Fibroblast of the conjunctiva (primary cell): ENCODE data around the gene QARS1.

Experiments
- DNase-seq: peaks from one replicate; pipeline ENCODE4 v3.0.0-alpha.2; 2010; ENCODE audit warnings: low read depth

The QARS1 gene

GRCh38 chr3:49120438-49121131 is 16.0 kb upstream of the QARS1 start, which contains the start of gene USP19:
TSS of gene USP19 (minus strand) at chr3:49120823. CDS start at chr3:49119145, 1,678 bp downstream.
- DNase-seq, result peak; percentile 81

- DNase-seq, result no peak
Observed at GRCh38 chr3:49120096-49120437, 15.5 kb upstream of the QARS1 start.

- no peak for DNase-seq
Observed at GRCh38 chr3:49119439-49119838, 14.9 kb upstream of the QARS1 start.

GRCh38 chr3:49119036-49119435 is 14.5 kb upstream of the QARS1 start:
- DNase-seq, result no peak

- no peak for DNase-seq
Observed at GRCh38 chr3:49112262-49112661, 7.7 kb upstream of the QARS1 start.

- DNase-seq, result no peak
Observed at GRCh38 chr3:49111347-49111746, 6.8 kb upstream of the QARS1 start.

GRCh38 chr3:49110780-49111179 is 6.2 kb upstream of the QARS1 start:
- DNase-seq, result no peak

DNA sequence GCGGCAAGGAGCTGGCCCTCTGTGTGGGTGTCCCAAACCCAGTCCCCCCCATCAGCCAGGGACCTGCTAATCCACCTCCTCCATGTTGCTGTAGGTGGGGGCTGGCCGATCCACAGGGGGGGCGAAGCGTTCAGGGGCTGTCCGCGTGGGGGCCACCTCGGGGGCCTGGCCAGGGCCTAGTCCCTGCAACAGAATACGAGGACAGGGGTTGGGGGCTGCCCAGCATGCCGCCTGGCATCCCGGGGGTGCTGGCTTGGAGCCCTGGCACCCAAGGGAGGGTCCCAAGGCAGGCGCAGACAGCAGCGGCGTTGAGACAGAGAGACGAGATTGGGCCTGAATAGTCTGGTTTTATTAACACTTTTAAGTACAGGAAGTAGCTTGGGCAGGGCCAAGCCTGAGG is 3.8 kb upstream of the QARS1 start:
- DNase-seq, result no peak

- no peak for DNase-seq
Observed at GRCh38 chr3:49104052-49104426, 518 bp downstream of the QARS1 start.

GRCh38 chr3:49100046-49100615 is 4.4 kb downstream of the QARS1 start:
- no peak for DNase-seq

- DNase-seq, result no peak
Observed at GRCh38 chr3:49098910-49099630, 5.5 kb downstream of the QARS1 start.

DNA sequence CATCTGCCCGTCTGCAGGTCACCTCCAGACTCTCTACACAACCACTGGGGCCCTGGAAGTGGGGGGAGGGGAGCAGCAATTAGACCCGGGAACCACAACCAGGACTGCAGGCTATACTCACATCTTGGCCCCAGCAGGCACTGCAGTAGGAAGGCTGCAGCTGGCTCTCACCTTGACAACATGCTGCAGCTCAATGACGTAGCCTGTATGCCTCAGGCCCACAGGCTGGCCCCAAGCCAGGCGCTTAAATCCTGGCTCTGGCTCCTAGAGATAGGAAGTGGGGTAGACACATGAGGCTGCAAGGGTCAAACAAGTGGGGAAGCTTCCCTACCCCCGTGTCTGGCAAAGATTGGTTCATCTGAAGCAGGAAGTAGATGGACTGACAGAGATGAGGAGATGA is 6.1 kb downstream of the QARS1 start:
- no peak for DNase-seq

DNA sequence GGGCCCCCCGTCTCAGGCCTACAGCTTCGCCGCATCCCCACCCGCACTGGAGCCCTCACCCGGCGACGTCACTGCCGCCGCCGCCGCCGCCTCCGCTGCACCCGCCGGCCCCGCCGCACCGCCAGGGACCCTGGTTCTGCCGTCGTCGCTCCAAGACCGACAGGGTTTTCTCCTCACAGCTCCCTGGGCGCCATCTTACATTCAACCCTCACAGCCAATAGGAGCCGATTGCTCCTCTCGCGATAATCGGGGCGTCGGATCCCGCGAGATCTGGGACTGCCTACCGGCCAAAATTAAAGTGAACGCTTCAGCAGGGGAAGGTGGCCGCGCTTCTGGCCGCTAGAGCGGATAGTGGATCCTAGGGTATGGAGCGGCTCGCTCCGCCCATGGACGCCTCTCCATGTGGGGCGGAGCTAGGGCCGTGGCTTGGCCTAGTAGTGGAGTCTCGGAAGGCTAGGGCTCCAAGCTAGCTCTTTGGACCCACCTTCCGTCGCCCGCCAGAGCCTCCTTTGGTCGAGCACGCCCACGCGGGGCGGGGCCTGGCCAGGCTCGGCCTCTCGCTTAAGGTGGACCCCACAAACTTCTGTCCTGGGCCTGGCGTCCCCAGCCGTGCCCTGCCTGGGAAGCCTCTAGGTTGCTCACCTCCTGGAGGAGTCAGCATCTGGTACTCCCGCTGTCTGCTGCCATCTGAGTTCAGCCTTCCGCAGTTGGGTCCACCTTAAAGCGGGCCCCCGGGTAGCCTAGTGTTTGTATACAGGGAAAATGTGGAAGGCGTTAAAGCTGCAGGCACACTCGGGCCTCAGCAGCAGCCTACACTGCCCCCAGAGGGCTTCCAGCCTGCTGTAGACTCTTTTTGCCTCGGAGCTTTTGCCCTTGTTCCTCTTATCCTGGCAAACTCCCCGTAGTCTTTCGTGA is 10.4 kb downstream of the QARS1 start, which contains the start of gene QRICH1:
Gene QRICH1, minus strand, starts transcription at position 219 of the 915 bp plus-strand sequence. CDS start 17,054 bp downstream, outside the sequence.
- DNase-seq, result peak; percentile 97

DNA sequence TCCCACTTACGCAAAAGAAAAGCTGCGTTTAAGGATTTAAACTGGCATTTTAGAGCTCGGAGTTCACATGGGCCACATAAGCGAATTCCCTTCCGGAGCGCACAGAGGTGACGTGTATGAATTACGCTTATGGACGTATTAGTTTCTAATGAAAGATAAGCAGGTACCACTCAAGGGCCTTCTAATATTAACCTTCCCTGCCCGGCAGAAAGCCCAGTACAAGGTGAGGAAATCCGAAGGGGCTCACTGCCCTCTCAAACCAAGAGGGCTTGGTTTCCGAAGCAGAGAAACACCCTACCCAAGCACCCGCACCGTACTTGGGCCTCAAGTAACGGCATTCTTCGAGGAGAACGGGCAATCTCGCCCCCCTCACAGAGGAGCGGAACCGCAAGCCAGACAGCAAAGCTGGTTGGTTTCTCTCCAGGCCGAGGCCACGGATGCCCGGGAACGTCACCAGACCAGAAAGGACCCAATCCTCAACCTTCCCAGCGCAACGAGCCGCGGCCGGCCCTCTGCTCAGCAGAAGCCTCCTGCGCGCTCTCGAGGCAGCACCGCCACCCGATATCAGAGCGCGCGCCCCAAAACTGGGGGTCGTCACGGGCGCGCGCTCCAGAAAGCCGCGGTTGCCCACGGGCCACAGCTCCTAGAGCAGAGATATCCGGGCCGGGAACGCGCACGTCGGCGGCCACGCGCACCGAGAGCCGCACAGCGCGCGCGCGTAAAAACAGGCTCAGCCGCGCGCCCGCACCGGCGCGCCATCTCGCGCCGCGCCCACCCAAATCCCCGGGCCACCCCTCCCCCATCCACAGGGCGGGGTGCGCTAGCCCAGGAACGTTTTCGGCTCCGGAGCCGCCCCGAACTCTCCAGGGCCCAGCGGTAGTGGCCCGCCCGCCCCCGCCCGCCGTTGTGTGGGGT is 11.4 kb downstream of the QARS1 start:
- DNase-seq, result peak; percentile 55

- no peak for DNase-seq
Observed at GRCh38 chr3:49081429-49081828, 23.1 kb downstream of the QARS1 start.

- no peak for DNase-seq
Observed at GRCh38 chr3:49079270-49079669, 25.3 kb downstream of the QARS1 start.

DNA sequence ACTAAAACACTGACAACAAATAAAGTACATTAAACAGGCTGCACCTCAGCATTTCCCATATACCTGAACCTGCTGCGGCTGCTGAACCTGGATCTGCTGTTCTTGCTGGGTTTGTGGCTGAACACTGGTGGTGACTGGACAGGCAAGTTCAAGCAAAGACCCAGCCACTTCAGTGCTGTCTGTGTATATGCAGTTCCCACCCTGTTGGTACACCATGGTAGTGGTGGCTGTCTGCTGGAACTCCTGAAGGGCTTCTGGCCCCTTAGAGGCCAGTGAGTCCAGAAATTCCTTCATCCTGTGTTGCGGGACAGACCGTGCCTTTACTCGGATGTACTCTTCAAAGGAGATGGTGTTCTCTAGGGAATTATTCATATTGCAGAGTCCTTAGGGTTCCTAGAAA is 27.9 kb downstream of the QARS1 start:
- no peak for DNase-seq

DNA sequence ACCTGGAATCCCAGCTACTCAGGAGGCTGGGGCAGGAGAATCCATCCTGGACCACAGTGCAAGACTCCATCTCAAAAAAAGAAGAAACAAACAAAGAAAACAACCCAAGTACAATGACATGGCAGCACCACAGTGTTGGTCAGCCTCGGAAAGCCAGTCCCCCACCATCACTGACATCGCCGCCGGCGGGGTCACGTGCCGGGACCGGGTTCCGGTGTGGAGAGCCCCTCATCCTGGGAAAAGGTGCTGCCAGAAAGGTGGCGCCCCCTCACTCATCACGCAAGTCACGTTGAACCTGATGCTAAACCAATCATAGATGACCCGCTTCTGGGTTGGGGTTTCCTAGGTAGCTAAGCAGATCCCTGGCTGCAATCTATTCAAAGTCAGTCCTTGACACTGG is 28.4 kb downstream of the QARS1 start:
- DNase-seq, result no peak

DNA sequence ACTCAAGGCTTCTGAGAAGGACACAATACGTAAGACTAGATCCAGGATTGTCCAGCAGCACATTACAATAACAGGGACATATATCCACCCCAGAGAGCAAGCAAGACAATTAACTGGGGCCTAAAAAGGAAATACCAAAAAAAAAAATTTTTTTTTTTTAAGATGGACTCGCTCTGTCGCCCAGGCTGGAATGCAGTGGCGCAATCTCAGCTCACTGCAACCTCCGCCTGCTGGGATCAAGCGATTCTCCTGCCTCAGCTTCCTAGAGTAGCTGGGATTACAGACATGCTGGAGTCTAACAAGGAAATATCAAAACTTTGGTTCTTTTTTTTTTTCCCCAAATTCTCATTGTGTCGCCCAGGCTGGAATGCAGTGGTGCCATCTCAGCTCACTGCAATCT is 46.5 kb downstream of the QARS1 start:
- no peak for DNase-seq

GRCh38 chr3:49057268-49057667 is 47.3 kb downstream of the QARS1 start:
- no peak for DNase-seq

DNA sequence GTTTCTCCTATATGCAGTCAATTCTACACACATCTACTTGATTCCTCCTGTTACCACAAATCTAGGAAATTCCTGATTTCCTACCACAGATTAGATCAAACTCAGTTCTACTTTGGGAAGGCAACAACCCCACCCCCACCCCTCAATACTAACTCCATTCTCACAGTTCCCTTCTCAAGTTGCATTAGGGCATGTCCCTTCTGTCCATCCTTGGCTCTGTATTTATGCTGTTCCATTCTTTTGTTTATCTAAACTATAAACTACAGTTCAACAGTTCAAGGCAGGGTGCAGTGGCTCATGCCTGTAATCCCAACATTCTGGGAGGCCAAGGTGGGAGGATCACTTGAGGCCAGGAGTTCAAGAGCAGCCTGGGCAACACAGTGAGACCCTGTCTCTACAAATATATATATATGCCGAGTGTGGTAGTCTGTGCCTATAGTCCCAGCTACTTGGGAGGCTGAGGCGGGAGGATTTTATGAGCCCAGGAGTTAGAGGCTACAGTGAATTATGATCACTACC is 50.2 kb downstream of the QARS1 start:
- DNase-seq, result no peak
